Activated CD8-positive, alpha-beta memory T cell treated with anti-CD3 and anti-CD28 coated beads, Interleukin-2, amount 50 U/mL, for 48 hours (primary cell): ENCODE data around the gene PASK.
A peak's percentile ranks its signal among the peaks of the same experiment; 100 is the strongest.

Experiments
- DNase-seq: peaks from one replicate; pipeline ENCODE4 v3.0.0-alpha.2; 2020

Gene PASK

DNA sequence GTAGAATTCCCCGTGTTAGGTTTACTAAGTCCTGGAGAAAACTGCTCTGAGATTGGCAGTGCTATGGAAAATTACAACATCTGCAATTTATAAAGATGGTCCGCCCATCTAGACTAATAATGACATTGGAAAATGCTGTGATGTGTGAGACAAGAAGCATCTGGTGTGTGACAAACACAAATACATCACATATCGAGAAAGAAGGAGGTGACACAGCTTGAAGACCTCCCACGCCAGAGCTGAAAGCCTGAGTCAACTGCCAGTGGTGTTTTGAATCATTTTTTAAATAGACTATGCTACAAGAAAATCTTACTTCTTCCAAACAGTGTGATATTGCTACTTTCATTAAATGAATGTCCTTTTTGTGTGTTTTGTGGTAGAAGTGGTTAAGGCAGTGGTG lies 30.6 kb upstream of the PASK start:
- no peak for DNase-seq

DNA sequence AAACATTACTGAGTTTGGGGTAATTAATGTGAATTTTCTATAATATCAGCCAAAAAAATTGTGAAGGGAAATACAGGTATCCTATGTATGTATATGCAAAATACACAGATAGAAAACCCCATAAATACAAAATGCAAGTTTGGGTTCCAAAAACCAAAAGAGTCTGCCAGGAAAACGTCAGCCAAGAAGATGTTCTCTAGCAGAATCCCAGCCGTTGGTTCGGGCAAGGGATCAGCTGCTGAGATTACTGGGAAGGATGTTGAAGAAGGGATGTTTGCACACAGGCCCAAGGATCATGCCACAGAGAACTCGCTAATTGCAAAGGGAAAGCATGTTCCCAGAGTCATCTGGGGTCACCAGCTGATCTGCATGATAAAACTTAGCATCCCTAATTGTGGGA lies 29.7 kb upstream of the PASK start:
- no peak for DNase-seq

DNA sequence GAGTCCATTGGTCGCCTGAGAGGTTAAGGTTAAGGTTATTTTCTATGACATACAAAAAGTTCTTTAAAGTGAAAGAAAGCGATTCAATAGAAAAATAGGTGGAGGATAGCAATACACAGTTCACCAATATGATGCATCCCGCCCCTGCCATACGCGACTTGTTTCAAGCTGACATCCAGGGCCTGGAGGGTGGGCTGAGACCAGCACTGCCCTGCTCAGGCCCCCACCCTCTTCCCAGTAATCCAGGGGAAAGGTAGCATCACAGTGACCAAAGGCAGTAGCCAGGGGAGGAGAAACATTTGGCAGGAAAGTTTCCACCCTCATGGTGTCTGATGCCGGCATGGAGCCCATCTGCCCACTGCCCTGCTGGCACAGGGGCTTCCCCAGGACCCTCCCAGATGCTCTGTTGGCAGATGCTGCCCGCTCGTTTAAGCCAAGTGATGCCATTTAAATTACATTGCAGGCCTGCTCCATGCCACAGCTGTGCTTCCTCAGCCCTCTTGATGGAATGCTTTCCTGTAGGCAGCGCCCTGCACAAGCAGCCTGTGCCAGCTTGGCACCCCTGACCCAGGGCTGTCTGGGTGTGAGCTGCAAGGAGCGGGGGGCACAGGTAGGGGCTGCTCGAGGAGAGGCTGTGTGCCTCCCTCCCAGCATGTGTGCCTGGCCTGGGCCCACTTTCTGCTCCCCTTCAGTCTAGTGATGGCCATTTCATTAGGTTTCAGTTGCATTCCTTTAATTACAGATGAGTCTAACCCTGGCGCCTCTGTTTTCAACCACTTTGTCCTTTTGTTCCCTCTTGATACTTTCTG lies 28.5 kb upstream of the PASK start:
- DNase-seq: no peak

DNA sequence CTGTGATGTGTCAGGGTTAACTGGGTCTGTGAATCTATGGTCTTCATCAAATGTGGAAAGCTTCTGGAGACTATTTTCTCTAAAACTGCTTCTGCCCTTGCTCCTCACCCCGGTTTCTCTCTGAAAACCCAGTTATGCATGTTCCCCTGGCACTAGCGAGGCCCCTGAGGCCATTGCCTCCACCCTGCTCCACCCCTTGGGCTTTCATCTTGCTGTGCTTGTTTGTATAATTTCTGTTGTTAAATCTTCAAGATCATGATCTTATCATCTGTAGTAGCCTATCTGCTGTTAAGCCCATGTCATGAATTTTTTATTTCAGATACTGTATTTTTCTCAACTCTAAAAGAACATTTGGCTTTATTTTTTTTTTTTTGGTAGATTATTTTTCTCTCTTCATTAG lies 24.3 kb upstream of the PASK start:
- DNase-seq: no peak

DNA sequence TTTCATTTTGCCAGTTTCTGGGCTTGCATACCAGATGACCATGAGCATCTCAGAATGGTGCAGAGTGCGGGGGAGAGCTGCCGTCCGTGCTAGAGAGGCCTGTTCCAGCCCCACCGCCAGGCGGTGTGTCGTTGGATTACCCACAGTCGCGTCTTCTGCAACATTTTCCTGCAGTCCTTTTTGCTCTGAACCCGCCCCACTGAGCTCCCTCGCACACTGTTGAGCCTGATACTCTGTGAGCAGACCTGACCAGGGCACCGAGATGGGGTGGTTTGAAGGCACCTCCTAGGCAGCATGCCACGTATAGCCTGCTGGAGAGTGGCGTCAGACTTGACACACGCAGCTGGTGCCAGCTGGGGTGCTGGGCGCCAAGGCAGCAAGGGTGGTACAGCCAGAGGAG lies 19.1 kb upstream of the PASK start:
- DNase-seq: no peak

DNA sequence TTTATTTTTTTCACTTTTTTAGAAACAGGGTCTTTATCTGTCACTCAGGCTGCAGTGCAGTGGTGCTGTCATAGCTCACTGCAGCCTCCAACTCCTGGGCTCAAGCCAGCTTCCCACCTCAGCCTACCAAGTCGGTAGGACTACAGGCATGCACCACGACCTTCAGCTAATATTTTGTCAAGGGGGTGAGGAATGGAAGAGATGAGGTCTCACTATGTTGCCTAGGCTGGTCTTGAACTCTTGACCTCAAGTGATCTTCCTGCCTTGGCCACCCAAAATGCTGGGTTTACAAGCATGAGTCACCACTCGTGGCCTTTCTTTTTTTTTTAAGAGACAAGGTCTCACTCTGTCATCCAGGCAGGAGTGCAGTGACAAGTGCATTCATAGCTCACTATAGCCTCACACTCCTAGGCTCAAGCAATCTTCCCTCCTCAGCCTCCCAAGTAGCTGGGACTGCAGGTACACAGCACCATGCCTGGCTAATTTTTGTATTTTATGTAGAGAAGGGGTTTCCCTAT lies 14.4 kb upstream of the PASK start:
- DNase-seq: no peak

DNA sequence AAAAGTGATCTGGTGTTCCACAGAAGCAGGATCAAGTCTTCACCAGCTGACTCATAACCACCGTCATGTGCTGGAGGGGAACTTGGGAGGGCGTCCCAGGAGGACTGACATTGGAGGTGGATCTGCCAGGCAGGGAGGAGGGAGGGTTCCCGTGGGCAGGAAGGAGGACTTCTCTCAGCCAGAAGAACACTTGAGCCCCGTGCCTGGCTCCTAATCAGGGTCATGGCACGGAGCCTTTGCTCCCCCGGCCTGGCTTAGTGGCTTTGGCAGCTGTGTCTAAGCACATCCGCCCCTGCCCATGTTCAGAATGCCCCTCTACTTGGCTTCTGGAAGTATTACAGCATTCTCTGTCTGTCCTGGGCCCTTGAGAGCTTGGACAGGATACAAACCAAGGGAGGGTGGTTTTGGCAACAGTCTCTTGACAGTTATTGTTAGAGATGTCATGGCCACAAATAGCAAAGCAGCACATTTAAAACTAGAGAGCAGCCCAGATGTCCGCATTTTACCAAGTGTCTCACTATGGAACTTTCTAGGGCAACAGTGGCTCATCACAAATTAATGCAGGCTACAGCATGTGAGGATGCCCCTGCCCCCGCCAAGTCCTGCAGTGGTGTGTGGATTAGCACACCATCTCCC lies 12.5 kb upstream of the PASK start:
- DNase-seq: no peak

DNA sequence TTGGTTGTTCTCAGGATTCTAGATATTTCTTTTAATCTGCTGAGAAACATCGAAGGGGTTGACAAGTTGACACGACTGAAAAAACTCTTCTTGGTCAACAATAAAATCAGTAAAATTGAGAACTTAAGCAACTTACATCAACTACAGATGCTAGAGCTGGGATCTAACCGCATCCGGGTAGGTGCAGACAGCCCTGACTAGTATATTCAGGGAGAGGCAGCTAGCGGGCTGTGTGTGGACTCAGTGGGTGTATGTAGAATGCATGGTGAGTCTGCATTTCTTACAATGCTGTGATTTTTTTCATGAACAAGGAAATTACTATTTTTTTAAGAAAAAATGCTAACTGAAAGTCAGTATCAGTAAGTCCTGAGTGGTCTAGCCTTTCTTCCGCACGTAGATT lies 11.0 kb upstream of the PASK start:
- no peak for DNase-seq

DNA sequence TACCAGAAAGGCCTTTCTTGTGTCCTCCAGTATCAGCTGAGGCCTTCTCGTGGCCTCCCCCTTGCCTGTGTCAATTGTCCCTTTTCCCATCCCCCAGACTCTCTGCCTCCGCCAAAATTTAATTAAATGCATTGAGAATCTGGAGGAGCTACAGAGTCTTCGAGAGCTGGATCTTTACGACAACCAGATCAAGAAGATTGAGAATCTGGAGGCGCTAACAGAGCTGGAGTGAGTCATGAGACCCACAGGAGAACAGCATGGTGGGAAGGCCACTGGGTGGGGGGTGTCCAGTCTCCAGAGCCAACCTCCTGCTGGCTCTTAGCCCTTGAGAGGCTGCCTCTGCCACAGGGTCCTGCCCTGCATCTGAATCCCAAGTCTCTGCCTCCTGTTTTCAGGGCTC lies 9.8 kb upstream of the PASK start:
- DNase-seq: no peak

DNA sequence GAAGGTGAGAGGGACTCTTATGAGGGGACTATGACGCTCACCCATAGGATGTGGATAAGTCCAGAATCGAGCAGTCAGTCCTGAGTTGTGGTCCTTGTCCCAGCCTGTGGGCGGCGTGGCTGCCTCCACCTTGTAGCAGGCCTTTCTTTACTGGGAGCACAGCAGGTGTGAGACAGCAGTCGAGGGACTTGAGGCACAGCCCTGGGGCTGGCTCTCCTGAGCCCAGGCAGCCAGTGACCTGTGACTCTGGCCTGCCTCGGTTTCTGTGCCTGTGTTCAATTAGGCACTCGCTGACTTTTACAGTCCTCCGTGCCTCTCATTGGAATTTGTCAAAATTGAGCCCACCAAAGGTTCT lies 9.3 kb upstream of the PASK start:
- no peak for DNase-seq

DNA sequence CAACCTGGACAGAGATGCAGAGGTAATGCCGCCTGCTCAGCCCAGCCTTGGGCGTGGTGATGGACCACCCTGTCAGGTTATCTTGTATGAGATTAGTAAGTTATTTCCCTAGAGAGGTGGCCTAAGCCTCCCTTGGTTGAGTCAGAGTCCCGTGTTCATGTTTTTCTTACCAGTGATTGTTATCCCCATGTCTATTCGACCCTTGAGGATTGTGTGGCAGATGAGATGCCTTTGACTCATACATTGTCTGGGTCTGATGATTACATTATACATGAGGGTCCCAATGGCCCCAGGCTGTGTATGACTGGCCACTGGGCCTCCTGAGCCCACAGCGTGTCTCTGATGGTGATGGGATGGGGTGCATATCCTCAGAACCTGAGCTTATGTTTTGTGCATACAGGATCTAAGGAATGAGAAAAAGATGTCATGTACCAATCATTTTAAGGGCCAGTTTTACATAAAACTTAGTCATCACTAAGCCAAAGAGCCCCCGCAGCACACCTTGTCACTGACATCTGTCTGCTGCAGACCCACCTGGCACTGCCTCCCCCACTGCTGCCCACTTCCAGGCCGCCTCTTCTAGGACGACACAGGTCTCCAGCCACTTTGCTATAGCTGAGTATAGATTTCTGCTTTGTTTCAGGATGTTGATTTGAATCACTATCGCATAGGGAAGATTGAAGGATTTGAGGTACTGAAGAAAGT lies 8.7 kb upstream of the PASK start:
- DNase-seq: no peak

DNA sequence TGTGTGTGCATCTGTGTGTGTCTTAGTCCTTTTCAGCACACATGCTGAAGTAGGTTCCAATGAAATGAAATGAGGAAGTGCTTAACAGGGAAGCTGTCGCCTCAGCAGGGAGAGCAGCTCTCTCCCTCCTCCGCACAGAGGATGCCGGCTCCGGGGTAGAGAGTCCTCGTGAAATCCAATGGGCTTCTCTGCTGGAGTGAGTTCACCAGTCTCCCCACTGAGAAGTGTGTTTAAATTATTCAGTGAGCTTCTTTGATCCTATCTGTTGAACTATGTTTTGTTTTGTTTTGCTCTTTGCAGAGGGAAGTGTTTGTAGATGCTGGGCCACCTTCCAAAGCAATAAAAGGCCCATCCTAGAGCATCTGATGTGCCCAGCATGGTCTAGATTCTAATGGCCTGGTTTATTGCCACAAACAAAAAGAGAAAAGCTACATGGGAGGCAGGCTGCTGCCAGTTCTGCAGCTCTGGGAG lies 7.7 kb upstream of the PASK start:
- no peak for DNase-seq

DNA sequence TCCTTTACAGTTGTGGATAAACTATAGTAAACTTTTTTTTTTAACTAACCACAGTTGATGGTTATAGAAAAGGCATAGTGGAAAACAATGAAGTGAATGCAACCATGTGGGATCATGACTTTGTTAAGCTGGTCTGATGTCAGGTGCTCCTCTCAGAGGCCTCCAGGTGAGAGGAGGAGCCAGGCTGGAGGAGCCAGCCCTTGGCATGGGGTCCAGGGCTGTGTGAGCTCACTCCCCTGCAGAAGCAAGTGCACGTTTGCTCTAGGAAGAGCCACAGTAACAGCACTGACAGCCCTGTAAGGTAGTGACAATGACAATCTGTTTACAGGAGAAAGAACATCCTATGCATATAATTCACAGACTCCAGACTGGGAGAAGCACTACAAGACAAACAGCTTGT lies 6.7 kb upstream of the PASK start:
- DNase-seq: no peak

DNA sequence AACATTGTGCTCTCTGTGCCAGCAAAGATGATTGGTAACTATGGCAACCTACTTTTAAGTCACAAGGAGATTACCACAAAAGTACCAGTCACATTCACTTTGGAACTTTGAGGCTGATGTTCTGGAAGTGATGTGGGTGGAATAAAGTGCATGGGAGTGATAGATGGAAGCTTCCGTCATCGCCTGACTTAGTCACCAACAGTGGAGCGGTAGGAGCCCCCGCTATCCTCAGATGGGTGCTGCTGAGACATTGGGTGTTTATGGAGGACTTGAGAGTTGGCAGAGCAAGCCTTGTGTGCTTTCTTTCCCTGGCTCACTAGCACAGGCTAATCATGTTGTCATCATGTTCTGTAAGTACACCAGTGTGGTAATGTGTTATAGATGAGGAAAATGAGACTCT lies 5.6 kb upstream of the PASK start:
- DNase-seq: no peak

DNA sequence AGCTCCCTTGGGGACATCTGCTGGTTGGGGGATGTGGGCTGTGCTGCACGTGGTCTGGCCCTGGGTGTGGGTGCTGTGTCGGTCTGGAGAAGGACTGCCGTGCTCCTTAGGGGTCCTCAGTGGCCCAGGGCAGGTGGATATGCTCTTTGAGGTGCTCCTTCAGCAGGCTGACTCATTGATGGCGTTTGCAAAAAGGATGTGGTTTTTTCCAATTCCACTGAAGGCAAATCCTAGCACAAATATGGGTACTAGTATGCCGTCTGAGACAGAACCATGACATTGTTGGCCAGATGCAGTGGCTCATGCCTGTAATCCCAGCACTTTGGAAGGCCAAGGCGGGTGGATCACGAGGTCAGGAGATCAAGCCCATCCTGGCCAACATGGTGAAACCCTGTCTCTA lies 4.3 kb upstream of the PASK start:
- no peak for DNase-seq

DNA sequence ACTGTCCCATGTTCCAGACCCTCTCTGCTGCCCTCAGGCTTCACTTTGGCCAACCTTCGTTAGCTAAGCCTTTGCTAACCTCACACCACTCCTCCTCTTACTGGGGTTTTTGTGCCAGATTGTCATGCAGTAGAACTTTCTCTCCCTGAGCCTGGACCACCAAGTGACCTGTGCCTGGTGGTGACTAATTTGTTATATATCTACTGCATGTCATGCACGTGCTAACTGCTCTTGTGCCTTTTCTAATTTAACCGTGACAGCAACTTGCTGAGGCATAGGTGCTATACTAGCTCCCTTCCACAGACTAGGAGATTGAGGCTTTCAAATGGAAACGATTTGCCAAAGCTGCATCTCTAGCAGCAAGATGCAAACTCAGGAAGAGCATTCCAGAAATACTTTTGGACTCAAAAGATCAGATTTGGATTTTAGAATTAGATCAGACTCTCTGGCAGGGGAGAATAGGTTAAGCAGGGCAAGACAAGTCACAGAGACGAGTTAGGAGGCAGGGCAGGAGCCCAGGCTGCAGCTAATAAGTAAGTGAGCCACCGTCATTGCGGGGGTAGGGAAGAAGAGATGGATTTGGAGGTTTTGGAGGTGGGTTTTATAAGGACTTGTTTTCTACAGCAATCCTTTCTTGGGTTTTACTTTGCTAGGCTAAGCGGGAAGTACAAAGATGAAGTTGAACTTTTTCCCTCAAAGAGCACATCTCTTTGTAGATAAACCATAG lies 2.8 kb upstream of the PASK start:
- no peak for DNase-seq

DNA sequence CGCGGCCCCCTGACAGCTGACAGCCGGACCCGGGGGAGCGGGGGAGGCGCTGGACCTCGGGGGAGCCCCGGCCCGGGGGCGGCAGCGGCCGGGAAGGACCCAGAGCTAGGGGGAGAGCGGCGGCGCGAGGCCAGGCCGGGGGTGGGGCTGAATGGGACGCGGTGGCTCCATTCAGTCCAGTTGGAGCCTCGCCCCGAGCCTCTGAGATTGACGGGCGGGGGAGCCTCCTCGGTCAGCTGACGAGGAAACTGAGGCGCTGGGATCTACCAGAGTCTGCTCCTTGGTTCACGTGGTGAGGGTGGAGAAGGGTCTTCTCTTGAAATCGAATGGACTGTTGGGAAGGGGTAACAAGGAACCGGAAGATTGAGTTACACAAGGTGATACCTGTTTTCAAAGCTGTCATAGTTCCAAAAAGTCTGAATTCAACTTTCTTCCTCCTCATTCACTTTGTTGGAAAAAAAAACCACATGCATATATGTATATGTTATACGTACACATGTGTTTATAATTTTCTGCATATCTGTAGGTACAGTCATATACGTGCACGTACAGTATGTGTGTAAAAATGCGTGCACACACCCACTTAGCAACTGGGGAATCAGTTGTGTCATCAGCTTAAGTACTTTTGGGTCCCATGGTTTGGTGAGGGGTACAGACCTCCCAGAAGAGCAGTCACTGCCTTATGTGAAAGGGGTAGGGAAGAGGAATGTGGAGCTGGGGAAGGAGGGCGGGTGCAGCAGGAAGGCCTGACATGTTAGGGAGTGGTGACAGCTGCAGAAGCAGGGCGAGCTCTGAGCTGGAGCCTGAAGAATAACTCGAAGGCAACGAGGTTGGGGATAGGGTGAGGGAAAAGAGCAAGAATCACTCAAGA lies 1.6 kb upstream of the PASK start:
- no peak for DNase-seq

DNA sequence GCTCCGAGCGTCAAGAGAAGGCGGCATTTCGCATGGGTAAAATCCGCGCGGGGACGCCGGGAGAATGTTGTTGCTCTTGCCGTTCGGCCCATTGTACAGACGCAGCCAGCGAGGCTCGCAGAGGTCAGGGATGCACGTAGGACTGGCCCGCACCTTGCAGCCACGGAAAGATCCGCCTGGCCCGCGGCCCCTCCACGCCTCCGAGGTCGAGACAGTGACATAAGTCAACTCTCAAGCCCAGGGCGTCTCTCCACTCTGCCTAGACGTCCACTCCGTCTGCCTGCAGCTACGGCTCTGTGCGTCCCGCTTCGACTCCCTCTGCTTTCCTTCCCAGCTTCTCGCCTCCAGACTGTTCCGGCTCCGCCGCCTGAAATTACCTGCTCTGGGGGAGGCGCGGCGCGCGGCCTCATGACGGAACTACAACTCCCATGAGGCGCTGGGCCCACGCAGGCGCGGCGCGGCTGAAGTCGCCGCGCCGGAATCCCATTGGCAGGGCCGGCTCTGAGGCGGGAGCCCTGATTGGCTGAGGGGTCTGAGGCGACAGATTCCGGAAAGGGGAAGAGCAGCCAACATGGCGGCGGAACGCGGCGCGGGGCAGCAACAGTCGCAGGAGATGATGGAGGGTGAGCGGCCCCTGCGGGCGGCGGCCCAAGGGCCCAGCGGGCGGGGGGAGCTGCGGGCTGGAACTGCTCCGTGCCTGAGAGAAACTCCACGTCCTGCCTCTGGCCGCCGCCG lies 820 bp upstream of the PASK start, which contains the start of gene PPP1R7:
Gene PPP1R7, plus strand, starts transcription at position 543 of the 735 bp plus-strand sequence. Its CDS starts 29 bp downstream, at position 572.
- DNase-seq: peak; percentile 96

DNA sequence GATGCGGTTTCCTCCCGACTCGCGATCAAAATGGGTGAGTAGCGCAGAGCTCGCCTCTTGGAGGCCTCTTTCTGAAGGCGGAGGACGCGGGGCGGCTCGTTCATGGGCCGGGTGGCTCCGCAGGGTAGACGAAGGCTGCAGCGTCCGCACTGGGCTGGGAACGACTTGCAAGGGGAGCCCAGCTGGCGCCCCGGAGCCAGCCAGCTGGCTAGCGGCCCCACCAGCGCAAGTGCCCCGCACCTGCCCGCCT lies 328 bp upstream of the PASK start:
- DNase-seq: no peak

DNA sequence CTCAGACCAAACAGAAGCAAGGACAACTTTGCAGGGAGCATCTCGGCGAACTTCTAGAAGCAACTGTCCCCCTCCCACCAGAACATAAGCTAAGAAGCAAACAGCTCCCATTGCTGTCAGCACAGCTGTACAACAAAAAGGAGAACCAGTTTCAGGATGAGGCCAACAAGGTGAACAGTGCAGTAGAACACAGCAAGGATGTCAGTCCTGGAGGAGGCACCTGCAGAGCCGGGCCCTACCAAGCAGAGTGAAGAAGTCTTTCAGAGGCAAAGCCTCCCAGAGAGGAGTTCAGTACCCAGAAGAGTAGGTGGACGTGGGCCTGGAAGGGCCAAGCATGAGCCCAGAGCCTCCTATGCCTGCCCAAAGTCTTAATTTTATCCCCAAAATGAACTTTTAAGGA lies 1.0 kb downstream of the PASK start:
- no peak for DNase-seq

DNA sequence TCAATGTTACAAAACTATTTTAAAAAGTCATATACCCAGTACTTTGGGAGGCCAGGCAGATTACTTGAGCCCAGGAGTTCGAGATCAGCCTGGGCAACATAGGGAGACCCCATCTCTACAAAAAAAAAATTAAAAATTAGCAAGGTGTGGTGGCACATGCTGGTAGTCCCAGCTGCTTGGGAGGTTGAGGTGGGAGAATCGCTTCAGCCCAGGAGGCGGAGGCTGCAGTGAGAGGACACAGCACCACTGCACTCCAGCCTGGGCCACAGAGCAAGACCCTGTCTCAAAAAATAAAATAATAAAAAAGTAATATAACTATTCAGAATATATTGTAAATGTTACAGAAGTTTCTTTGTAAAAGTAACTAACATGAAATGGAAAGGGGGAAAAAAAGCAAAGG lies 1.9 kb downstream of the PASK start:
- DNase-seq: no peak

DNA sequence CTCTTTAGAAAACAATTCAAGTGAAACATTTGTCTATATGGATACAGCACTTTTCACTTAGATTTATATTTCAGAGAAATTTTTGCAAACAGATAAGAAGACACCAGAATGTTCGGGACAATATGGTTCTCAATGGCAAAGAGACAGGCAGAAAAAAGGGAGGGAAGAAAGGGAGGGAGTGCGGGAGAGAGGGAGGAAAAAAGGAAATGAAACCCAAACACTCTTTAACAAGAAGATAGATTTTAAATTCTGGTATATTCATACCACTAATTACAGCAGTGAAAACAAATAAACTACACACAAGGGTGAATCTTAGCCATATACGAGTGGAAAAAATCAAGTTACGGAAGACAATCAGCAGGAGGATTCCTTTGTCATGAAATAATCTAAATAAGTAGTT lies 3.0 kb downstream of the PASK start:
- no peak for DNase-seq
